Adrenal gland (tissue), 5 donors: ENCODE measurements around the gene MTA3.

Experiments used
- CTCF ChIP-seq, 6 experiments: fragments of 450-650 bp in 4 of 6; fragments of 200-600 bp in 2 of 6; sonication (generic) in 1 of 6; IDR thresholded peaks; 1 replicate in 5 of 6; 2 replicates in 1 of 6; pipeline versions ENCODE4 v1.5.1 to v1.8.0; 2016 to 2021; ENCODE audit warnings: antibody characterized with exemption in 6 of 6, mild to moderate bottlenecking in 2 of 6, moderate library complexity in 1 of 6
- POLR2A ChIP-seq, 2 donors: fragments of 450-650 bp; IDR thresholded peaks; one replicate each; pipeline ENCODE4 v1.6.1; 2017; ENCODE audit warnings: antibody characterized with exemption in 2 of 2, mild to moderate bottlenecking in 2 of 2, moderate library complexity in 1 of 2
- donor health status: DM: no; HTN: no; CAD: no.

DNA sequence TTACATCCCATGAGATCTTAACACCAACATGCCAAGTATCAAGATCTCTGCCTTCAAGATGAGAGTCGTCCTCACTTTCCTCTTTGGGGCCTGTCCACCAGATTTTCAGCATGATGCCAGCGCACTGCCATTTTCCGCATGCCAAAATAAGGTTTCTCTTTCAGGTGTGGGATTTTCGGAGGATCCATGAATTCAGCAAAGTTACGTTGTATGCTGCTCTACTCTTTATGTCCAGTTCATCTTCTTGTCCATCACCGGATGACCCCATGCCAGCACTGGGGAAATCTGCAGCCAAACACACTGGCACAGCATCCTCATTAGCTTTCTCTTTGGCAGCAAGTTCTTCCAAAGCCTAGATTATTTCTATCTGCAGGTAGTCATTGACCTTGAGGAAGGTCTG lies 228.8 kb downstream of the MTA3 start:
- TF ChIP-seq CTCF (IDR thresholded peaks at IDR 0.05) (no peak), POLR2A (IDR thresholded peaks at IDR 0.05) (no peak)
